ENCODE results near the gene GPAM. TPM values are rescaled to one million over a fixed set of nuclear protein-coding genes. Genes with fewer than 3 reads are reported as not detected.

The GPAM gene
- total RNA-seq, result 9.2 and 10.6 TPM in 2 replicates

GRCh38 chr10:112183329-112184051 is at the start of gene GPAM:
Gene GPAM (minus strand): TSS chr10:112183765. CDS start chr10:112181784, 1,981 bp downstream.

Other genes starting within 250 kb of the GPAM start
- gene TECTB, start 99.6 kb upstream of the GPAM start, total RNA-seq, result not detected in 2 replicates
- 1.4 and 2.6 TPM in 2 replicates for gene ACSL5, start 190.4 kb upstream of the GPAM start, total RNA-seq